Fibroblast of the aortic adventitia (primary cell): ENCODE results near the gene USP17L21. TPM values are rescaled to one million over a fixed set of nuclear protein-coding genes. Genes with fewer than 3 reads are reported as not detected.
"Not testable (repeated sequence)": the region's sequence is repeated elsewhere in the genome, so short reads cannot be mapped to it uniquely, and the experiment has no call there.

Experiments
- DNase-seq: peaks from one replicate; pipeline ENCODE4 v3.0.0-alpha.2; 2010; ENCODE audit warnings: low read depth
- H3K4me3 ChIP-seq: 2 replicates; pipeline ENCODE4 v1.5.1; 2011; ENCODE audit warnings: low read depth, mild to moderate bottlenecking, control low read depth, low read length, moderate library complexity
- total RNA-seq: library from RNA; depleted of rRNA; stranded (reverse); fragments of >200 nt; gene quantifications from 2 replicates; pipeline ENCODE4 v1.2.3, GENCODE V29; 2012; ENCODE audit warnings: low replicate concordance

USP17L21 gene
- not detected in 2 replicates for total RNA-seq

DNA sequence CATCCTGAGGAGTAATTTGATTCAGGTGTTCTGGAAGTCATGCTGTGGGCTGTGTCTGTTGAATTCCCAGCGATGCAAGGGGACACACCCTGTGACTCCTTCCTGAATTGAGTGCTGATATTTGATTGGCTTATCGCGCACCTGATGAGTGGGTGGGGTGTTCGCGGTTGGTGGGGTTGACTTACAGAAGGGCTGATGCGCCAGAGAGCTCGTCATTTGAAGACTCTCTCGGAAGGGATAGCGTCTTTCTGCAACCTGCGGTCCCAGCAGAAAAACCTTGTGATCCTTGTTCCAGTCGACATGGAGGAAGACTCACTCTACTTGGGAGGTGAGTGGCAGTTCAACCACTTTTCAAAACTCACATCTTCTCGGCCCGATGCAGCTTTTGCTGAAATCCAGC, at the start of gene USP17L21:
Gene USP17L21, plus strand, starts transcription at position 301 of the 400 bp plus-strand sequence. Its CDS starts 0 bp downstream, at position 301.
- DNase-seq, H3K4me3 ChIP-seq: not testable (repeated sequence)

DNA sequence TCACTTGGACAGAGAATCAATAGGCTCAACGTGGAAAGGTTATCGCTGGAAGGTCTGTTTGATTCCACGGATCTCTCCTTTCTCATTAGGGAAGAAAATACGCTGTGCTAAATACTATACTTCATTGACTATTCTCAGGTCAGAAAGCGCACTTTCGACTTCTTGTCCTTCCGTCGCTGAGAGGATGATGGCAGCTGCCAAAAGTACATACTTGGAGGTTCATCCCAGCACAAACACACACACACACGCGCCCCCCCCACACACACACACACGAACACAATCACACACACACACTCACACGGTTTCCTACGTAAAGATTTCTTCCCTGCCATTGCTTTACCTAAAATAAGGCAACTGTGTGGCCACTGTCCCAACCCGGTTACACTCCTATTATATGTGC, 48.0 kb upstream of the USP17L21 start:
- DNase-seq, H3K4me3 ChIP-seq: not testable (repeated sequence)

DNA sequence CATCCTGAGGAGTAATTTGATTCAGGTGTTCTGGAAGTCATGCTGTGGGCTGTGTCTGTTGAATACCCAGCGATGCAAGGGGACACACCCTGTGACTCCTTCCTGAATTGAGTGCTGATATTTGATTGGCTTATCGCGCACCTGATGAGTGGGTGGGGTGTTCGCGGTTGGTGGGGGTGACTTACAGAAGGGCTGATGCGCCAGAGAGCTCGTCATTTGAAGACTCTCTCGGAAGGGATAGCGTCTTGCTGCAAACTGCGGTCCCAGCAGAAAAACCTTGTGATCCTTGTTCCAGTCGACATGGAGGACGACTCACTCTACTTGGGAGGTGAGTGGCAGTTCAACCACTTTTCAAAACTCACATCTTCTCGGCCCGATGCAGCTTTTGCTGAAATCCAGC, 47.6 kb upstream of the USP17L21 start, which contains the start of gene USP17L11:
Gene USP17L11, plus strand, starts transcription at position 301 of the 400 bp plus-strand sequence. Its CDS starts 0 bp downstream, at position 301.
- DNase-seq, H3K4me3 ChIP-seq: not testable (repeated sequence)

GRCh38 chr4:9219852-9220251, 42.8 kb upstream of the USP17L21 start, which contains the start of gene USP17L12:
USP17L12 (plus strand) TSS chr4:9220152; CDS start chr4:9220152, 0 bp downstream.
- H3K4me3 ChIP-seq: not testable (repeated sequence)

GRCh38 chr4:9224596-9224995, 38.1 kb upstream of the USP17L21 start, which contains the start of gene USP17L13:
USP17L13 (plus strand) TSS chr4:9224896; CDS start chr4:9224896, 0 bp downstream.
- H3K4me3 ChIP-seq, DNase-seq: not testable (repeated sequence)

More at GRCh38 chr4:9219852-9220251, 42.8 kb upstream of the USP17L21 start, which contains the start of gene USP17L12:
- DNase-seq: not testable (repeated sequence)

- DNase-seq, H3K4me3 ChIP-seq: not testable (repeated sequence)
Observed at GRCh38 chr4:9230249-9230648, 32.4 kb upstream of the USP17L21 start.

- not testable (repeated sequence) for DNase-seq, H3K4me3 ChIP-seq
Observed at GRCh38 chr4:9234085-9234484, 28.6 kb upstream of the USP17L21 start, which contains the start of gene USP17L15. USP17L15 (plus strand) TSS chr4:9234385; CDS start chr4:9234385, 0 bp downstream.

GRCh38 chr4:9238461-9238860, 24.2 kb upstream of the USP17L21 start:
- DNase-seq, H3K4me3 ChIP-seq: not testable (repeated sequence)

GRCh38 chr4:9243579-9243978, 19.1 kb upstream of the USP17L21 start, which contains the start of gene USP17L17:
USP17L17 (plus strand) TSS chr4:9243879; CDS start chr4:9243879, 0 bp downstream.
- not testable (repeated sequence) for DNase-seq, H3K4me3 ChIP-seq

GRCh38 chr4:9247953-9248680, 14.6 kb upstream of the USP17L21 start, which contains the start of gene USP17L18:
USP17L18 (plus strand) TSS chr4:9248630; CDS start chr4:9248630, 0 bp downstream.
- not testable (repeated sequence) for H3K4me3 ChIP-seq, DNase-seq

GRCh38 chr4:9253078-9253477, 9.6 kb upstream of the USP17L21 start, which contains the start of gene USP17L19:
USP17L19 (plus strand) TSS chr4:9253378; CDS start chr4:9253378, 0 bp downstream.
- H3K4me3 ChIP-seq, DNase-seq: not testable (repeated sequence)

- not testable (repeated sequence) for H3K4me3 ChIP-seq, DNase-seq
Observed at GRCh38 chr4:9257824-9258223, 4.8 kb upstream of the USP17L21 start, which contains the start of gene USP17L20. USP17L20 (plus strand) TSS chr4:9258124; CDS start chr4:9258124, 0 bp downstream.

- not testable (repeated sequence) for DNase-seq, H3K4me3 ChIP-seq
Observed at GRCh38 chr4:9267319-9267718, 4.6 kb downstream of the USP17L21 start, which contains the start of gene USP17L22. USP17L22 (plus strand) TSS chr4:9267619; CDS start chr4:9267619, 0 bp downstream.

GRCh38 chr4:9271719-9272118, 9.0 kb downstream of the USP17L21 start:
- DNase-seq, H3K4me3 ChIP-seq: not testable (repeated sequence)

Other genes starting within 250 kb of the USP17L21 start
- gene FAM90A26, start 92.5 kb upstream of the USP17L21 start, total RNA-seq: not detected in 2 replicates
- gene USP17L10, start 52.2 kb upstream of the USP17L21 start, total RNA-seq: not detected in 2 replicates
- not detected in 2 replicates for gene USP17L11, start 47.5 kb upstream of the USP17L21 start, total RNA-seq
- gene USP17L12, start 42.7 kb upstream of the USP17L21 start, total RNA-seq: not detected in 2 replicates
- gene USP17L13, start 38.0 kb upstream of the USP17L21 start, total RNA-seq: not detected in 2 replicates
- gene USP17L15, start 28.5 kb upstream of the USP17L21 start, total RNA-seq: not detected in 2 replicates
- gene USP17L17, start 19.0 kb upstream of the USP17L21 start, total RNA-seq: not detected in 2 replicates
- not detected in 2 replicates for gene USP17L18, start 14.2 kb upstream of the USP17L21 start, total RNA-seq
- gene USP17L19, start 9.5 kb upstream of the USP17L21 start, total RNA-seq: not detected in 2 replicates
- not detected in 2 replicates for gene USP17L20, start 4.7 kb upstream of the USP17L21 start, total RNA-seq
- not detected in 2 replicates for gene USP17L22, start 4.7 kb downstream of the USP17L21 start, total RNA-seq
- gene USP17L24, start 62.3 kb downstream of the USP17L21 start, total RNA-seq: not detected in 2 replicates
- not detected in 2 replicates for gene USP17L25, start 67.0 kb downstream of the USP17L21 start, total RNA-seq
- gene USP17L26, start 71.8 kb downstream of the USP17L21 start, total RNA-seq: not detected in 2 replicates
- not detected in 2 replicates for gene USP17L5, start 76.5 kb downstream of the USP17L21 start, total RNA-seq
- not detected in 2 replicates for gene USP17L27, start 81.3 kb downstream of the USP17L21 start, total RNA-seq
- not detected in 2 replicates for gene USP17L28, start 86.0 kb downstream of the USP17L21 start, total RNA-seq
- gene USP17L29, start 90.8 kb downstream of the USP17L21 start, total RNA-seq: not detected in 2 replicates
- gene USP17L30, start 100.3 kb downstream of the USP17L21 start, total RNA-seq: not detected in 2 replicates
- gene DEFB131A, start 181.5 kb downstream of the USP17L21 start, total RNA-seq: not detected in 2 replicates